Erythroblast (primary cell): ENCODE data around the gene TTC39A.
A peak's percentile ranks its signal among the peaks of the same experiment; 100 is the strongest.
"Not testable (repeated sequence)": the region's sequence is repeated elsewhere in the genome, so short reads cannot be mapped to it uniquely, and the experiment has no call there.

Experiments used
- DNase-seq, 2 experiments: peaks; one replicate each; lab custom pipeline; 2025; lab: John Stamatoyannopoulos, UW
- GATA1 ChIP-seq: IDR thresholded peaks from 2 replicates; pipeline ENCODE4 v1.6.1; 2011; ENCODE audit warnings: low read depth, mild to moderate bottlenecking, control low read depth, low read length, moderate library complexity
- POLR2A ChIP-seq: IDR thresholded peaks from 2 replicates; pipeline ENCODE4 v1.6.1; 2011; ENCODE audit warnings: mild to moderate bottlenecking, low read length

Gene TTC39A

GRCh38 chr1:51326839-51327238 lies 3.5 kb downstream of the TTC39A start:
- no peak for DNase-seq
- no peak for TF ChIP-seq POLR2A
- TF ChIP-seq GATA1: no peak

DNA sequence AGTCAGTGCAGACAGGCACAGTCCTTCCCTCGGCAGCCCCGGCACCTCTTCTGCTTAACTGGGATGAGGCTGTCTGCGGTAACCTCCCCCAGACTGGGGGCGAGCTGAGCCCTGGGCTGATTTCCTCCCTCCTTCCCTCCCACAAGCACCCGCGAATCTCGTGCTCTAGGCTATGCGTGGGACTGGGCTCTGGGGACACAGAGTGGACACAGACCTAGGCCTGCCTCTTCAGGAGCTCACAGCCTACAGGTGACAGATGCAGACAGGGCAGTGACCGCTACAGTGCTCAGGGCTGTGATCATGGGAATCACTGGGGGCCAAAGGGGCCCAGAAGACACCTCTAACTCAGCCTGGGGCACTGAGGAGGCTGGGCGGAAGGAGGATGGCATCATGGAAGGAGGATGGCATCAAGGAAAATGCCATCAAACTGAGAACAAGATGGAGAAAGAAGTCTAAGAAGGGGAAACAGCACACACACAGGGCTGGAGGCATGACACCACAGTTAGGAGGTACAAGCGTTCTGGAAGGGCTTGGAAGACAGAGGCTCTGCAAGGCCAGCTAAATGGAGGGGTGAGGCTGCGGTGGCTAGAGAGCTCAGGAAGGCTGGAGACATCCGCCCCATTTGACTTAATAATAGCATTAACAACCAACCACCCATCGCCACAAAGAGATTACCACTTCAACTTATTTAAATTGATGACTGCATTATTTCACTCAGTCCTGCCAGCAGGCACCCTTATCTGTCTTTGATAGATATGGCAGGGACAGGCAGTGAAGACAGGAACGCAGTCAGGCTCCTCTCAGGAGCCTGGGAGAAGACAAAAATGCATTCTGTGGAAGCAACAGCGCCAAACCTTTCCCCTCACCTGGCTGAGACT lies 4.2 kb downstream of the TTC39A start:
- DNase-seq: peak; percentile 38 to 51
- TF ChIP-seq POLR2A: no peak
- no peak for TF ChIP-seq GATA1

DNA sequence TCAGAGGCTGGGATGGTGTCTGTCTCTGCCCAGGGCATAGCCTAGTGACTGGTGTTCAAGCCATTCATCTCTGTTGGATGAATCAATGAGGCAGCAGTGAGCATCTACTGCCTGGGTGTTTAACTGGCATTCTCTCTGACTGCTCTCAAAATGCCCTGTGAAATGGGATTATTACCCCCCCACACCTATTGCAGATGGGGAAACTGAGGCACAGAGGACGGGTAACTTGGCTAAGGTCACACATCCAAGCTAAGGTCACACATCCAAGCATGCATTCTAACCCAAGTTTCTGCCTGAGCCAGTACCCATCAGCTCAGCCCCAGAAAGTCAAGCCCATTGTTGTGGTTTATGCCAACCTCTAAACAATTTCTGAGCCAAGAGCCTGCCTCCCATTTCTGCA lies 5.0 kb downstream of the TTC39A start:
- TF ChIP-seq POLR2A (no peak), GATA1 (no peak)
- DNase-seq: no peak

GRCh38 chr1:51325011-51325385 lies 5.4 kb downstream of the TTC39A start:
- not testable (repeated sequence) for DNase-seq

DNA sequence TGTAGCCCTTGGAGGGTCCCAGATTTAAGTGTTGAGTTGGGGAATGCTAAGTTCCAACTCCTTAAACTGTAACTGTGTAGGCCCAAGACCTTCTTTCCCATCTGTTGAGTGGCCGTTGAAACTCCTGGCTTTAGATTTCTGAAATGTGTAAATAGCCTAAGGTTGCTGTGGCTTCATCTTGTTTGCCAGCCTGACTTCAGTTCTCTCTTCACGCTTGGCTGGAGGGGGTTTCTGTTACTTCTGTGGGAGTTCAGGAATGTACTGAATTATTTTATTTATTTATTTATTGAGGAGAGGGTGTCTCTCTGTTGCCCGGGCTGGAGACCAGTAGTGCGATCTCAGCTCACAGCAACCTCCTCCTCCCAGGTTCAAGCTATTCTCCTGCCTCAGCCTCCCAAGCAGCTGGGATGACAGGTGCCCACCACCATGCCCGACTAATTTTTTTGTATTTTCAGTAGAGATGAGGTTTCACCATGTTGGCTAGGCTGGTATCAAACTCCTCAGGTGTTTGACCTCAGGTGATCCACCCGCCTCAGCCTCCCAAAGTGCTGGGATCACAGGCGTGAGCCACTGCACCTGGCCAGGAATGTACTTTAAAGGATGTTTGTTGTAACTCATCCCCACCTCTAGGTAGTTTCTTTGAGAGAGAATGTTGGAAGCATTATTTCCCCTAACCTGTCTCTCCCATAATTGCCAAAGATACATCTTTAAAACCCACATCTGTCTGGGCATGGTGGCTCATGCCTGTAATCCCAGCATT lies 5.9 kb downstream of the TTC39A start:
- TF ChIP-seq GATA1: no peak
- TF ChIP-seq POLR2A: no peak
- no peak for DNase-seq

GRCh38 chr1:51323778-51324177 lies 6.6 kb downstream of the TTC39A start:
- no peak for DNase-seq
- no peak for TF ChIP-seq POLR2A
- no peak for TF ChIP-seq GATA1

GRCh38 chr1:51322417-51323101 lies 7.8 kb downstream of the TTC39A start:
- TF ChIP-seq POLR2A: no peak
- no peak for TF ChIP-seq GATA1
- no peak for DNase-seq

- DNase-seq: no peak
- no peak for TF ChIP-seq GATA1
- TF ChIP-seq POLR2A: no peak
Measured at GRCh38 chr1:51321924-51322280, 8.5 kb downstream of the TTC39A start.

GRCh38 chr1:51320967-51321923 lies 9.1 kb downstream of the TTC39A start:
- TF ChIP-seq POLR2A (no peak), GATA1 (no peak)
- peak in 1 of 2 experiments; percentile 23 for DNase-seq

DNA sequence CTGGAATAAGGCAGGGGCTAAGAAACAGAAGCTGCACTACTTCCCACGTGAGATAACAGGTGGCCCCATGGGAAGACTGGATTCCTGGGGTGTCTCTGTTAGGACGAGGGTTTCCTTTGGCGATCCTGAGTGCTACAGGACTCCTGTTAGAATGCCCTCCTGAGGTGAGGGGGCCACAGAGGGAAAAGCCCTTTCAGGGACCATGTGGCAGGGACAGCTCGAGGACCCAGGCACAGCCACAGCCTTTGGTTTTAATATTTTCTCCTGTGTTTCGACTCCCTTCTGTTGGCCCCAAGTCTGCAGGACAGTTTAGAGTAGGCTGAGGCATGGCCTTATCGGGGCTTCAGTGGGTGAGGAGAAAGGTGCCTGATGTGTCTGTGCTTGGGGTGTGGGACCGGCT lies 12.6 kb downstream of the TTC39A start:
- TF ChIP-seq POLR2A (no peak), GATA1 (no peak)

GRCh38 chr1:51316846-51317120 lies 13.6 kb downstream of the TTC39A start:
- no peak for TF ChIP-seq POLR2A
- TF ChIP-seq GATA1: no peak
- no peak for DNase-seq

More for the DNA sequence above, 12.6 kb downstream of the TTC39A start:
- no peak for DNase-seq

- no peak for TF ChIP-seq POLR2A
- no peak for TF ChIP-seq GATA1
- no peak for DNase-seq
Measured at GRCh38 chr1:51316113-51316845, 14.1 kb downstream of the TTC39A start.
